Central memory CD4-positive, alpha-beta T cell (primary cell): Measurements from ENCODE around the gene ASCL3.
"Not testable (repeated sequence)": the region's sequence is repeated elsewhere in the genome, so short reads cannot be mapped to it uniquely, and the experiment has no call there.

Experiments
- DNase-seq: peaks from one replicate; pipeline ENCODE4 v3.0.0; 2022

Gene ASCL3

DNA sequence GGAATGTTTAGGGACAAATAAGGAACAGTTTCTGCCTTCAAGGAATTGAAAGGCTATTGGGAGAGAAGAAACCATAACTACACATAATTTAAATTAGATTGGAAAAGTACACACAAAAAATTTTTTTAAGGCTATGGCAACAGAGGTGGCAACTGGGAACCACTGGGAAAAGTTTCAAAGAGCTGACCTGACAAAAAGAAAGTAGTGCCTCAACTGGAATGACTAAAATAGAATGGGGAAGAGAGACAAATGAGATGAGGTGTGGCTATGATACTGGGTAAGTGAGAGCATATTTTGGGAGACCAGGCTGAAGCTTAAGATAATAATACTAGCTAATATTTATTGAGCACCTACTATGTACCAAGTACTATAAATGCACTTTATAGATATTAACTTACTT, 34.7 kb downstream of the ASCL3 start:
- no peak for DNase-seq

- no peak for DNase-seq
Observed at GRCh38 chr11:8907116-8907515, 35.7 kb downstream of the ASCL3 start.

DNA sequence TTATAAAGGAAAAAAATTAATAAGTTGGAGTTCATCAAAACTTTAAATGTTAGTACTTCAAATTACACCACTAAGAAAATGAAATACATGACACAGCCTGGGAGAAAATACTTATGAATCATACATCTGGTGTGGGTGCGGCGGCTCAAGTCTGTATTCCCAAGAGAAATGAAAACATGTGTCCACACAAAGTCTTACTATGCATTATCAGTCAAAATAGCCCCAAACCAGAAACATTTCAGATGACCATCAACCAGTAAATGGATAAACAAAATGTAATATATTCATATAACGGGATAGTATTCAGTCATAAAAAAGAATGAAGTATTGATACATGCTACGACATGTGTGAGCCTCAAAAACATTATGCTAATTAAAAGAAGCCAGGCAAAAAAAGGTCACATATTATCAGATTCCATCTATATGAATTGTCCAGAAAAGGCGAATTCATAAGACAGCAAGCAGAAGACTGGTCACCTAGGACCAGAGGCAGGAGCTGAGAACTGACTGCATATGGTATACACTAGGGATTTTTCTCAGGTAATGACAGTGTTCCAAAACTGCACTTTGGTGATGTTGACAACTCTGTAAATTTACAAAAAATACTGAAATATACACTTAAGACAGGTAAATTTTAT, 37.2 kb downstream of the ASCL3 start:
- no peak for DNase-seq

- no peak for DNase-seq
Observed at GRCh38 chr11:8899119-8899753, 43.6 kb downstream of the ASCL3 start.

- not testable (repeated sequence) for DNase-seq
Observed at GRCh38 chr11:8891185-8891584, 51.6 kb downstream of the ASCL3 start.
